Stimulated activated CD8-positive, alpha-beta memory T cell treated with anti-CD3 and anti-CD28 coated beads, Interleukin-4, amount 100 ng/mL, for 4 hours (primary cell): ENCODE results near the gene CARD16.
"Not testable (repeated sequence)": the region's sequence is repeated elsewhere in the genome, so short reads cannot be mapped to it uniquely, and the experiment has no call there.

Experiments
- DNase-seq, 2 donors: peaks; one replicate each; pipeline ENCODE4 v3.0.0-alpha.2; 2020; ENCODE audit warnings: low read depth in 2 of 2, low spot score in 1 of 2

CARD16 gene

GRCh38 chr11:105044557-105045524 lies at the start of gene CARD16:
Gene CARD16, minus strand, starts transcription at chr11:105045335. Its CDS starts 38 bp downstream, at chr11:105045297.
- DNase-seq = not testable (repeated sequence)

- no peak for DNase-seq
Observed at GRCh38 chr11:105092256-105093239, 47.4 kb upstream of the CARD16 start.

DNA sequence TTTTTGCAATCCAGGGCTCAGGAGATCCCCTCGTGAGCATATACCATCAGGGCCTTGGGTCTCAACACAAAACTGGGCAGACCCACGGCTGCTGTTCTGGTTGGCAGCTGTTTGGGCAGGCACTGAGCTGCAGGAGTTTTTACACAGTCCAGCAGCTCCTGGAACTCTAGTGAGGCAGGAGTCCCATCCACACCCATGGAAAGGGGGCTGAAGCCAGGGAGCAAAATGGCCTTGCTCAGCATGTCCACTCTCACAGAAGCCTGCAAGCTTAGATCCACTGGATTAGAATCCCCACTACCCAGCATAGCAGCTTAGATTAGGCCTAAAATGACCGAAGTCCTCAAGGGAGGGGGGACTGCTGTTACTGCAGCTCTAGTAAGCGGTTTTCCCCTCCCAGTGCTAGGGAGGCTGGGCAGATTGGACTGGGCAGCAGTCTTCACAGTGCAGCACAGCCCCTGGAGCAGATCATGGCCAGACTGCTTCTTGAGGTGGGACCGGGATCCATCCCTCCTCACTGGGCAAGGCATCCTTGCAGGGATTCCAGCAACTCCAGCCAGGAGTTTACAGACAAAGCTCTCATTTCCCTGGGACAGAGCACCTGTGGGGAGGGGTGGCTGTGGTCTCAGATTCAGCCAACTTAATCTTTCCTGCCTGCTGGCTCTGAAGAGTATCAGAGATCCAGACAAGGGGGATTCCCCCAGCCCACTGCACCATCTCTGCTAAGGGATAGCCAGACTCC lies 36.4 kb upstream of the CARD16 start:
- DNase-seq = no peak

GRCh38 chr11:105080171-105080906 lies 35.2 kb upstream of the CARD16 start:
- DNase-seq = not testable (repeated sequence)

GRCh38 chr11:105078283-105078682 lies 33.1 kb upstream of the CARD16 start:
- no peak for DNase-seq

- DNase-seq = not testable (repeated sequence)
Observed at GRCh38 chr11:105077141-105077790, 32.1 kb upstream of the CARD16 start.

DNA sequence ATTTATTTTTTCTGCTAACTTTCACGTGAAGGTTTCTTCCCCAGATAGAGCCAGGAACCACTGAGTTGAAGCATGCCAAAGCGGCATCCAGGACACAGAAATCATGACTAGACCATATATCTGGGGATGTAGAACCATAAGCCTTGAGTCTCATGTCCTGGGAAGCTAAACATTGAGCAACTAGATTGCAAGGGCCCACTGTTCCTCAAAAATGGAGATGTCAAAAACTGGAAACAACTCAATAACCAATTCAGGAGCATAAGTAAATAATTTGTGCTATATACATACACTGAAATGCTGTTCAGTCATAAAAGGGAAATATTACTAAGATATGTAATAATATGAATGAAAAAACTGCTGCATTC lies 29.0 kb upstream of the CARD16 start:
- DNase-seq = no peak

GRCh38 chr11:105073456-105074165 lies 28.5 kb upstream of the CARD16 start:
- no peak for DNase-seq

DNA sequence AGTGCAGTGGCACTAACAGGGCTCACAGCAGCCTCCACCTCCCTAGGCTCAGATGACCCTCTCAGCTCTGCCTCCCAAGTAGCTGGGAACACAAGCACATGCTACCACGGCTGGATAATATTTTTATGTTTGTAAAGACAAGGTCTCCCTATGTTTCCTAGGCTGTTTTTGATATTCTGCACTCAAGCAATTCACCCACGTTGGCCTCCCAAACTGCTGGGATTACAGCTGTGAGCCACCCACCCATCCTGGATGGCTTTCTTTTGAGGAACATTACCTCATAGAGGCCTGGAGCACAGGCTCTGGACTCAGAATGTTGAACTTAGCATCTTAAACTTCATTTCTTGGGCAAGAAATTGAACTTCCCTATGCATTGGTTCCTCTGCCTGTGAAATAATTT lies 26.9 kb upstream of the CARD16 start:
- not testable (repeated sequence) for DNase-seq

DNA sequence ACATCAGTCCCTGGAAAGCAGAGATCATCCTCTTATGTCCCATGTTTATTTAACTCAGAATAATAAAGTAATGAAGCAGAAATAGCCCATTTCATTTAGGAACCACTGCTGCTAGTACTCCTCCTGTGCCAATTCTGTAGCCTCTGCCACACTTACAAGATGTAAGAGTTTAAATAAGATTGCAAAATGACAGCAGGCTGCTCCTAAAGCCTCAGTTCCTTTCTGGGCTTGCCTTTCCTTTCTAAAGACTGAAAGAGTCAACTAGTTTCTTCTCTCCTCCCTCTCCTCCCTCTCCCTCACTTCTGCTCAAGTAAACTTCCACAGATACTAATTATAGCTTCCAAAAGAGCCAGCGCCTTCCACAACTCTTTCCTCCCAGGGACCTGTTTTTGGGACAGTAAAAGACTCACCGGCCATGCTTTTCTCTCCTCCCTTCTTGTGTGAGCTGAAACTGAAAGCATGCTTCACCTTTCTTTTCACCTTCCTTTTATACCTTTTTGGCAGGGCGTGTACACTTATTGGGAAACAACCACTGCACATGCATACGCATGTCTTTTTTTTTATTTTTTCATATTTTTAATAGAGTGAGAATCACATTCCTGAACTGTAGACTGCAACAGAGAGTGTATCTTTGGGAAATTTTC lies 26.1 kb upstream of the CARD16 start:
- no peak for DNase-seq

GRCh38 chr11:105070306-105070705 lies 25.2 kb upstream of the CARD16 start:
- DNase-seq = no peak

GRCh38 chr11:105069749-105070148 lies 24.6 kb upstream of the CARD16 start:
- DNase-seq = not testable (repeated sequence)

DNA sequence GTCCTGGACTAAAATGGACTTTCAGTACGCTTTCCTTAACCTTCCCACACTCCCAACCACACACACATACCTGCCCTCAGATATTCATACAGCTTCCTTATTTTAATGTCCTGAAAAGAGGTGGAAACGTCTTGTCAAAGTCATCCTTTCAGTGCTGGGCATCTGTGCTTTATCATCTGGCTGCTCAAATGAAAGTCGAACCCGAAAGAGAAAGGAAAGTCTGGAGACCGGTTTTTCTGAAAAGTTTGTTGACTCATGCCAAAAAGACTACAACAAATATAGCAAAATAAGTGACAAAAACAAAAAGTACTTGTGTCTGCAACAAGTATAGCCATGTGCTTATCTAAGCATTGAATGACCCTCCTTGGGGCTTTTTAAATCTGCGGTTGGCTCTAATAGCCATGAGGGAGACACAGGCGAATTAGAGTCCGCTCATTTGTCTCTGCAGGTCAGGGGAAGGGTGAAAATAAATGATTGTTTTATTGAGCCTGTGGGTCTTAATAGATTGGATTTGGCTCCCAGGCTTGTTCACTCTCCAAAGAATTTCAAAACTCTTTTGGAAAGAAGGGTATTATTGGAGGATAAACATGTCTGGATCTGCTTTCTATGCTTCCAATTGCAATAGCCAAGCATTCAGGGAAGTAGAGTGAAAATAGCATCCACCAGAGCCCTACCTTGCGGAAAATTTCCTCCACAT lies 18.3 kb upstream of the CARD16 start:
- DNase-seq = not testable (repeated sequence)

- no peak for DNase-seq
Observed at GRCh38 chr11:105057432-105057831, 12.3 kb upstream of the CARD16 start.

- DNase-seq = no peak
Observed at GRCh38 chr11:105056446-105056845, 11.3 kb upstream of the CARD16 start.

DNA sequence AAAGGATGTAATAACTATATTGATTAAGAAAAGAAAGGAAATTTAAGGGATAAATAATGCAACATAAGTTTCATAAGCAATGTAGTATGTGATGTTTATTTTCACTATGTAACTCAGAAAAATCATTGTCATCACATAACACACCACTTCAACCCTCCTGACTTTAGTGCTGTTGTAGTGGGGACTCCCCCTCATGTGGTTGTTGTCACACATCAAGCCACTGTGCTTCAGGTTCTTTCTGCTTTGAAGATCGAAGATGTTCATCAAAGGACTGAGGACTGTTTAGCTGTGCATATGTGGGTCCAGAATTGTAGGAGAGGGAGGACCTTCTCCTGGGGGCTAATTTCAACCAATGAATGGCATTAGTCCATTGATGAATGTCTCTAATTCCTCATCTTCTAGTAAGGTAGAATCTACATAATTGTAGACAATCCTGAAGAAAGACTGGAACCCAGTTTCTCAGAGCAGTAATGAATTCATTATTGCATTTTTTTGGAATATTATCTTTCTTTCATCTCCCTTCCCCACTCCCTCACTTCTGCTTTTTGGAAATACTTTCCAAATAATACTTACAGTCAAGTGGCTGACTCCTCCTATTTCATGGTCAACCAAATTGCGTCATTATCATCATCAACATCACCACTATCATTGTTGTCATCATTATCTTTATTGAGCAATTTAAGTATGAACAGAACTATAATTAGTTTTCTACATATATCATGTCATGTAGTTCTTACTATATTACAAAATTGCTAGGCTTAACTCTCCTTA lies 9.8 kb upstream of the CARD16 start:
- DNase-seq = no peak

DNA sequence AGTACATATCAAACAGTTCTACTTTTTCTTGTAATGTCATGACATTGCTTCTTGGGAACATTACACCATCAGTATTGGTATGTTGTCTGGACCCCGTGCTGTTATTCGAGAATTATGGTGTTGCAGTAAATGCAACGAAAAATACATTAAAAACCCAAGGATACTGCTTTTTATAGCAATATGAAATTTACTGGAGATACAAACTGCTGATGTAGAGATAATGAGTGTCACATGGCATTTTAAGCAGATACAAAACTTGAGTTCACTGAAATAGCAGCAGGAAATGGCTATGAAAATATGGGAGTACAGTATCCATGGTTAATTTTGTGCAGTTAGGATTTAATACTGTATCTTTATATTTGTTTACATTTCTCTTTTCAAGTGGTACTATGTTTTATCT lies 7.4 kb upstream of the CARD16 start:
- DNase-seq = no peak
